ENCODE data around the gene PPT2. TPM values are rescaled to one million over a fixed set of nuclear protein-coding genes. Genes with fewer than 3 reads are reported as not detected.

The PPT2 gene
- total RNA-seq, 4 donors from 2014 or later = 42.8 to 183 (median 72.2) TPM

GRCh38 chr6:32194388-32194787, 40.4 kb downstream of the PPT2 start:
- TF ChIP-seq POLR2A (IDR thresholded peaks at IDR 0.05) = no peak
- no peak for TF ChIP-seq POLR2AphosphoS5 (IDR thresholded peaks at IDR 0.05)
- no peak for TF ChIP-seq EP300 (IDR thresholded peaks at IDR 0.05)
- no peak for TF ChIP-seq CTCF (IDR thresholded peaks at IDR 0.05)
- no peak for DNase-seq (ENCODE audit: low spot score in 2 of 2)
- 89% methylated on average over 4 of the region's 4 CpGs for WGBS
- H3K4me3 ChIP-seq = no peak overlapping the region
- no peaks in the 10 kb centered on the region for H3K36me3 ChIP-seq
- H3K27ac ChIP-seq = peak overlapping the region; percentile 99
- no peaks in the 10 kb centered on the region for H3K27me3 ChIP-seq
- H3K9me3 ChIP-seq = no peaks in the 10 kb centered on the region
- H3K4me1 ChIP-seq = peaks cover 54% of the 10 kb centered on the region

- peak in 1 of 2 donors; percentile 30 for TF ChIP-seq CTCF (IDR thresholded peaks at IDR 0.05)
- TF ChIP-seq POLR2AphosphoS5 (IDR thresholded peaks at IDR 0.05) = peak in 1 of 3 donors; percentile 3
- peak in 1 of 2 donors; percentile 62 for TF ChIP-seq POLR2A (IDR thresholded peaks at IDR 0.05)
- TF ChIP-seq EP300 (IDR thresholded peaks at IDR 0.05) = no peak
- Histone ChIP-seq H3K4me3 (peak overlapping the region; percentile 88), H3K9me3 (no peaks in the 10 kb centered on the region), H3K27me3 (no peaks in the 10 kb centered on the region), H3K36me3 (no peaks in the 10 kb centered on the region), H3K4me1 (peaks cover 54% of the 10 kb centered on the region), H3K27ac (peak overlapping the region; percentile 99)
- DNase-seq (ENCODE audit: low spot score in 2 of 2) = no peak
- 13% methylated on average over 15 of the region's 15 CpGs for WGBS
Measured at GRCh38 chr6:32194825-32195651, 41.1 kb downstream of the PPT2 start.

GRCh38 chr6:32195652-32195901, 41.6 kb downstream of the PPT2 start:
- H3K9me3 ChIP-seq = no peaks in the 10 kb centered on the region
- WGBS = 0% methylated on average over 1 of the region's 25 CpGs
- TF ChIP-seq CTCF (IDR thresholded peaks at IDR 0.05) (peak; percentile 5 to 75), POLR2A (IDR thresholded peaks at IDR 0.05) (no peak)
- H3K4me3 ChIP-seq = peak overlapping the region; percentile 88
- H3K36me3 ChIP-seq = no peaks in the 10 kb centered on the region
- DNase-seq (ENCODE audit: low spot score in 2 of 2) = peak; percentile 100
- H3K27me3 ChIP-seq = no peaks in the 10 kb centered on the region
- peaks cover 51% of the 10 kb centered on the region for H3K4me1 ChIP-seq
- peak overlapping the region; percentile 99 for H3K27ac ChIP-seq

- Histone ChIP-seq H3K27me3 (no peaks in the 10 kb centered on the region), H3K4me3 (peak overlapping the region; percentile 88), H3K36me3 (no peaks in the 10 kb centered on the region), H3K4me1 (peaks cover 46% of the 10 kb centered on the region), H3K27ac (peak overlapping the region; percentile 99), H3K9me3 (no peaks in the 10 kb centered on the region)
- 3% methylated on average over 21 of the region's 58 CpGs for WGBS
- TF ChIP-seq POLR2AphosphoS5 (IDR thresholded peaks at IDR 0.05) (peak; percentile 85 to 97 (median 97)), POLR2A (IDR thresholded peaks at IDR 0.05) (peak; percentile 89 to 98), CTCF (IDR thresholded peaks at IDR 0.05) (no peak), EP300 (IDR thresholded peaks at IDR 0.05) (no peak)
- DNase-seq (ENCODE audit: low spot score in 2 of 2) = peak; percentile 96
Measured at GRCh38 chr6:32195902-32196681, 42.2 kb downstream of the PPT2 start.

Measured in suprapubic skin (tissue), 4 donors.